GM21423 (cell line): ENCODE data around the gene ZNF10.

Experiments used
- ATAC-seq: cut with Tn5 transposase; IDR thresholded peaks from one replicate; pipeline ENCODE4 v1.9.1; 2021; ENCODE audit warnings: mild to moderate bottlenecking, moderate library complexity; ENCODE audit not compliant: unreplicated experiment

ZNF10 gene

GRCh38 chr12:133192847-133193246 lies 62.4 kb downstream of the ZNF10 start:
- ATAC-seq, result no peak

- ATAC-seq, result no peak
These were observed 71.5 kb downstream of the ZNF10 start for GRCh38 chr12:133201888-133202287.

GRCh38 chr12:133202493-133203343 lies 72.3 kb downstream of the ZNF10 start:
- ATAC-seq, result no peak

- no peak for ATAC-seq
These were observed 73.2 kb downstream of the ZNF10 start for GRCh38 chr12:133203344-133204263.

- no peak for ATAC-seq
These were observed 73.8 kb downstream of the ZNF10 start for GRCh38 chr12:133204264-133204603.

GRCh38 chr12:133206390-133206789 lies 76.0 kb downstream of the ZNF10 start:
- no peak for ATAC-seq
